AG09309 (cell line): ENCODE measurements around the gene YY1AP1.
"Not testable (repeated sequence)": the region's sequence is repeated elsewhere in the genome, so short reads cannot be mapped to it uniquely, and the experiment has no call there.

ENCODE experiments used
- DNase-seq: peaks from one replicate; pipeline ENCODE4 v3.0.0-alpha.2; 2010; ENCODE audit warnings: low read depth
- H3K4me3 ChIP-seq: 2 replicates; pipeline ENCODE4 v1.5.1; 2011; ENCODE audit warnings: mild to moderate bottlenecking, low read depth, low read length, moderate library complexity; ENCODE audit not compliant: control insufficient read depth
- TF ChIP-seq, protein P1 (sequence below): IDR thresholded peaks from 2 replicates; pipeline ENCODE4 v1.5.1; 2011; ENCODE audit warnings: mild to moderate bottlenecking, low read depth, low read length, inconsistent platforms; ENCODE audit not compliant: insufficient read depth, control insufficient read depth; ENCODE audit errors: missing control alignments

YY1AP1 gene, protein sequence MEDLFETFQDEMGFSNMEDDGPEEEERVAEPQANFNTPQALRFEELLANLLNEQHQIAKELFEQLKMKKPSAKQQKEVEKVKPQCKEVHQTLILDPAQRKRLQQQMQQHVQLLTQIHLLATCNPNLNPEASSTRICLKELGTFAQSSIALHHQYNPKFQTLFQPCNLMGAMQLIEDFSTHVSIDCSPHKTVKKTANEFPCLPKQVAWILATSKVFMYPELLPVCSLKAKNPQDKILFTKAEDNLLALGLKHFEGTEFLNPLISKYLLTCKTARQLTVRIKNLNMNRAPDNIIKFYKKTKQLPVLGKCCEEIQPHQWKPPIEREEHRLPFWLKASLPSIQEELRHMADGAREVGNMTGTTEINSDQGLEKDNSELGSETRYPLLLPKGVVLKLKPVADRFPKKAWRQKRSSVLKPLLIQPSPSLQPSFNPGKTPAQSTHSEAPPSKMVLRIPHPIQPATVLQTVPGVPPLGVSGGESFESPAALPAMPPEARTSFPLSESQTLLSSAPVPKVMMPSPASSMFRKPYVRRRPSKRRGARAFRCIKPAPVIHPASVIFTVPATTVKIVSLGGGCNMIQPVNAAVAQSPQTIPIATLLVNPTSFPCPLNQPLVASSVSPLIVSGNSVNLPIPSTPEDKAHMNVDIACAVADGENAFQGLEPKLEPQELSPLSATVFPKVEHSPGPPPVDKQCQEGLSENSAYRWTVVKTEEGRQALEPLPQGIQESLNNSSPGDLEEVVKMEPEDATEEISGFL

GRCh38 chr1:155688324-155689080, at the start of gene YY1AP1:
Gene YY1AP1 (minus strand): TSS chr1:155688774. CDS start chr1:155680436, 8,338 bp downstream.
- peak; percentile 45 for DNase-seq
- peak within 1 kb of the TSS; percentile 88 for H3K4me3 ChIP-seq
- TF ChIP-seq, protein P1, sequence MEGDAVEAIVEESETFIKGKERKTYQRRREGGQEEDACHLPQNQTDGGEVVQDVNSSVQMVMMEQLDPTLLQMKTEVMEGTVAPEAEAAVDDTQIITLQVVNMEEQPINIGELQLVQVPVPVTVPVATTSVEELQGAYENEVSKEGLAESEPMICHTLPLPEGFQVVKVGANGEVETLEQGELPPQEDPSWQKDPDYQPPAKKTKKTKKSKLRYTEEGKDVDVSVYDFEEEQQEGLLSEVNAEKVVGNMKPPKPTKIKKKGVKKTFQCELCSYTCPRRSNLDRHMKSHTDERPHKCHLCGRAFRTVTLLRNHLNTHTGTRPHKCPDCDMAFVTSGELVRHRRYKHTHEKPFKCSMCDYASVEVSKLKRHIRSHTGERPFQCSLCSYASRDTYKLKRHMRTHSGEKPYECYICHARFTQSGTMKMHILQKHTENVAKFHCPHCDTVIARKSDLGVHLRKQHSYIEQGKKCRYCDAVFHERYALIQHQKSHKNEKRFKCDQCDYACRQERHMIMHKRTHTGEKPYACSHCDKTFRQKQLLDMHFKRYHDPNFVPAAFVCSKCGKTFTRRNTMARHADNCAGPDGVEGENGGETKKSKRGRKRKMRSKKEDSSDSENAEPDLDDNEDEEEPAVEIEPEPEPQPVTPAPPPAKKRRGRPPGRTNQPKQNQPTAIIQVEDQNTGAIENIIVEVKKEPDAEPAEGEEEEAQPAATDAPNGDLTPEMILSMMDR, result no peak

- TF ChIP-seq, protein P1, result peak; percentile 71
- no peak overlapping the region for H3K4me3 ChIP-seq
- peak; percentile 25 for DNase-seq
These were observed 40.7 kb upstream of the YY1AP1 start for GRCh38 chr1:155729031-155729898.

DNA sequence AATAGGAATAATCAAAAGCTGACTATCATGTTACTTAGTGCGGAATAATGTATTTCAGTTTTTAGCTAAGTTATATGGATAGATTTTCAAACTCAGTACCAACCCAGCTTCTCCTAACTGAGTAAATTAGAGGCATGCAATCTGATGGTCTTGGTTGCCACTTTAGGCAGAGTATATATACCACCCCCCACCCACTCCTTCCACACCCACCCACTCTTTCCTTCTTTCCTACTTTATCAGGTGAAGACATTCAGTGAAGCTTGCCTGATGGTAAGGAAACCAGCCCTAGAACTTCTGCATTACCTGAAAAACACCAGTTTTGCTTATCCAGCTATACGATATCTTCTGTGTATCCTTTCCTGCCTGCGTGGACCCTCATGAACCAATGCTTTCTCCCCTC, 36.6 kb upstream of the YY1AP1 start:
- DNase-seq, result no peak
- TF ChIP-seq, protein P1, result no peak
- no peak overlapping the region for H3K4me3 ChIP-seq

DNA sequence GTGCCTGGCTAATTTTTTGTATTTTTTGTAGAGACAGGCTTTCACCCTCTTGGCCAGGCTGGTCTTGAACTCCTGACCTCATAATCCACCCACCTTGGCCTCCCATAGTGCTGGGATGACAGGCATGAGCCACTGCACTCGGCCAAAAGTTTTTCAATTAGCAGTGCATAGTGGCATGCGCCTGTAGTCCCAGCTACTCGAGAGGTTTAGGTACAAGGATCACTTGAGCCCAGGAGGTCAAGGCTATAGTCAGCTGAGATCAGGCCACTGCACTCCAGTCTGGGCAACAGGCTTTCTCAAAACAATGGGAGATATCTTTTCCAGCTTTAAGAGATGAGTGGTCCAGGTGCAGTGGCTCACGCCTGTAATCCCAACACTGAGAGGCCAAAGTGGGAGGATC, 31.1 kb upstream of the YY1AP1 start:
- no peak overlapping the region for H3K4me3 ChIP-seq
- DNase-seq, result no peak
- TF ChIP-seq, protein P1, result no peak

DNA sequence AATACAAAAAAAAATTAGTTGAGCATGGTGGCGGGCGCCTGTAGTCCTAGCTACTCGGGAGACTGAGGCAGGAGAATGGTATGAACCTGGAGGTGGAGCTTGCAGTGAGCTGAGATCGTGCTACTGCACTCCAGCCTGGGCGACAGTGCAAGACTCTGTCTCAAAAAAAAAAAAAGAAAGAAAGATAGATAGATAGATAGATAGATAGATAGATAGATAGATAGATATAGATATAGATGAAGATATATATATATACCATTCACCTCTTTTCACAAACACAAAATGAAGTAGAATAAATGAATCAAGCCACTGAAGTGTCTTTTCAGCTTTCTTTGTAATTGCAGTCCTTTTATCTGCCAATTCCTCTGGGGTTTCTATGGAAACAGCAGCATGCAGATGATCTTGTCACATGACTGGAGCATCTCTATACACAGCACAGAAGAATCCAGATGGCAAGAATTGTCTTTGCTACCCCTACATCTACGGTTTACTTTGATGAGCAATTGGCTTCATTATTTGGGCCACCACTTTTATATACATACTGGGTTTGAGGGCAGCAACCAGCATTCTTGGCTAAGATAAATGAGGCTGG, 30.0 kb upstream of the YY1AP1 start:
- DNase-seq, H3K4me3 ChIP-seq: not testable (repeated sequence)

DNA sequence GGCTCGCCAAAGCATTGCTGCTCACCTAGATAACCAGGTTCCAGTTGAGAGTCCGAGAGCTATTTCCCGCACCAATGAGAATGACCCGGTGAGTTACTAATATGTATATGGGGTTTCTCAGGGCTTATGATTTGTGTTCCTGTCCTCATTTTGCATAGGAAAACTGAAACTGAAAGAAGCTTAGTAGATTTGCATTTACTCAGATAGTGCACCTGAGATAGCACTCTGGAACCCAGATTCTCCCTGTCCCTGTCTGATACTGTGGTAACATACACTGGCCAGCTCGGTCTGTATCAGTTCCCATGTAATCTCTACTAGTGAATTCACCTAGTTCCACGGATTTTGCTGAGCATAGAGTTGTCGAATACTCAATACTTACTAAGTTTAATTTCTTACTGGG, 28.5 kb upstream of the YY1AP1 start:
- no peak overlapping the region for H3K4me3 ChIP-seq
- TF ChIP-seq, protein P1, result no peak

More for the DNA sequence above, 28.5 kb upstream of the YY1AP1 start:
- no peak for DNase-seq
